M059J (cell line): ENCODE data around the gene POLN. TPM values are rescaled to one million over a fixed set of nuclear protein-coding genes. Genes with fewer than 3 reads are reported as not detected.
A peak's percentile ranks its signal among the peaks of the same experiment; 100 is the strongest.

Experiments used
- DNase-seq: peaks from one replicate; pipeline ENCODE4 v3.0.0-alpha.2; 2012; ENCODE audit warnings: low read depth
- total RNA-seq: library from RNA; depleted of rRNA; stranded (reverse); fragments of >200 nt; shearing (Covaris generic); gene quantifications from 2 replicates; pipeline ENCODE4 v1.2.3, GENCODE V29; 2014

Gene POLN
- total RNA-seq, 1 experiment from 2014 or later = 0.44 TPM

DNA sequence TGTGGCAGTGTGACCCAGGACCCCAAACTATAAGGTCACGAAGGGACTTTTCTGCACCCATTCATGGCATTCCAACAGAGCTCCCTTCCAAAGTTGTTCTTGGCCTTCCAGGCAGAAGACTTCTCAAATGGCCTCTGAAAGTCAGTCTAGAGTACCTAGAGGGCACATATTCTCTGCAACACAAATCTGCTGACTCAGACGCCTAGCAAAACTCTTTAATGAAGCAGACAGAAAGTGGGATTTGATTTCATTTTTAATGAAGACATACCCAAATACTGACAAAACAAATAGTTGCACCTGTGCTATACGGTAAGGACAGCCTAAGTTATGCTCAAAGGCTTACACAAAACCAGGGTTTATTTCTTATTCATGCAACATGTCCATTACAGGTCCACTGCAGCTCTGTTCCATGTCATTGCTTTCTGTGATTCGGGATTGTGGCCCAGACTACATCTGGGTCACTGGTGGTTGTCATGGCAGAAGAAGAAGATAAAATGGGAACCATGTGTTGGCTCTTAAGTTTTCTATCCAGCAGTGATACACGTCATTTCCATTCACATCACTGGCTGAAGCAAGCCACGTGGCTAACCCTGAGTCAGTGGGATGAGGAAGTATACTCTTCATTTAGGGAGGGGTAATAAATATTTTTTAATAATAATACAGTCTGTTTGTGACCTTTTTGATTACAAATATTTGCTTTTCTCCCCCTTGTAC is 125.1 kb downstream of the POLN start:
- DNase-seq = no peak

DNA sequence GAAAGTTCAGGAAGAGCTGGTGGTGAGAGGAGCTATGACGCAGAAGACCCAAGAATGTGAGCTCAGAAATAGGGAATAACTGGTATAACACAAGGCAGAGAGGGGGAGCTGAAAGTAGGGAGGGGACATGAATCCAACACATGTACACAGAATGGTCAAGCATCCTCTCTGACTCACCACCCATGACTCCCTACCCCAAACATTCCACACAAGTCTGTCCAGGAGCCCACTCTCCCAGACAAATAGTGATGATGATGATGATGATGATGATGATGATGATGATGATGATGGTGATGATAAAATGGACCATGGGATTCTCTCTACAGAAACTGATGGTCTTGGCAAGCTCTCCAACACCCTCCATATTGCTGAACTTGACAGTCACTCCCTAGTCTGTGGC is 136.4 kb downstream of the POLN start:
- peak; percentile 48 for DNase-seq

DNA sequence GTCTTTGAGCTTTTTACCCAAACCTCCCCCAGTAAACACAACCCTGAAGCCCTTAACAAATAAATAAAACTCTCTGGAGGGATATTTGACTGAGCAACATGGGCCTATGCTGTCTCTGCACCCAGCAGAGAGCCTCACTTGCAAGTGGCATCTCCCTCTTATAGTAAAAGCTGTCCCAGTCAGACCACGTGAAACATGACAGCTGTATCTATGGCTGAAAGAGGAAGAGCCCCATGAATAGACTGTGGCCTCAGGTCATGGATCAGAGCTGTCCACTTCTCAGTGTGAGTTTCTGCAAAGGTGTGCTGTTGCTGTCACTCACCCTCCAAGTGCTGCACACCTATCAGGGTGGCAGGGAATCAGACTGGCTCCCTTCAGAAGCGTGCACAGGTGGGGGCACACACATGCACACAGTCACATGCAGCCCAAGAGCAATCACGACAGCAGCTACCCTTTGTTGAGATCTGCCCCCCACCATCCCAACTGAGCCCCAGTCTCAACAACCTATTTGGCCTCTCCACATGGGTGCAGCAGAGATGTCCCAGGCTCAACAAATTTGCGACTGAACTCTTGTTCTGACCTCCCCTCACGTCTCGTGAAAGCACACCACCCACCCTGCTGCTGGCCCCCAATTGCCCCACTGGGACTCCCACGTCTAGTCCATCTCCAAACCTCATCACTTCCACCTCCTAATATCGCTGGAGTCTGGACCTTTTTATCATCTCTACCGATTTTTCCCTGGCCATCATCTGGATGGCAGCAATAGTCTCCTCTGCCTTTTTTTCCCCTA is 137.2 kb downstream of the POLN start:
- no peak for DNase-seq

DNA sequence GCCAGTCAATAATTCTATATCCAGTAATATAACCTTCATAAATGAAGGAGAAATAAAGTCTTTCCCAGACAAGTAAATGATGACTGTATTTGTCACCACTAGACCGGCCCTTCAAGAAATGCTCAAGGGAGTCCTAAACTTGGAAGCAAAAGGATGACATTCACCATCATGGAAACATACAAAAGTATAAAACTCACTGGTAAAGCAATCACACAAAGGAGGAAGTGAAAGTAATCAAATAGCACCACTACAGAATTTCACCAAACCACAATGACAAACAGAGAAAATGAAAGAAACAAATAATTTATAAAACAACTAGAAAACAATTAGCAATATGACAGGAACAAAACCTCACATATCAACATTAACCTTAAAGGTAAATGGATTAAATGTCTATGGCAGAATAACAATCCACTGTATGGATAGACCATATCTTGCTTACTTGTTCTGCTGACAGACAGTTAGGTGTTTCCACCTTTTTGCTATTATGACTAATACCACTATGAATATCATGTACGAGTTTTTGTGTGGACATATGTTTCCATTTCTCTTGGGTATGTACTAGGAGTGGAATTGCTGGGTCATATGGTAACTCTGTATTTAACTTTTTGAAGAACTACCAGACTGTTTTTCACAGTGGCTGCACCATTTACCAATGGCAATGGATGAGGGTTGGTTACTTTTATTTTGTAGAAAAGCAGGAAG is 137.9 kb downstream of the POLN start:
- no peak for DNase-seq

DNA sequence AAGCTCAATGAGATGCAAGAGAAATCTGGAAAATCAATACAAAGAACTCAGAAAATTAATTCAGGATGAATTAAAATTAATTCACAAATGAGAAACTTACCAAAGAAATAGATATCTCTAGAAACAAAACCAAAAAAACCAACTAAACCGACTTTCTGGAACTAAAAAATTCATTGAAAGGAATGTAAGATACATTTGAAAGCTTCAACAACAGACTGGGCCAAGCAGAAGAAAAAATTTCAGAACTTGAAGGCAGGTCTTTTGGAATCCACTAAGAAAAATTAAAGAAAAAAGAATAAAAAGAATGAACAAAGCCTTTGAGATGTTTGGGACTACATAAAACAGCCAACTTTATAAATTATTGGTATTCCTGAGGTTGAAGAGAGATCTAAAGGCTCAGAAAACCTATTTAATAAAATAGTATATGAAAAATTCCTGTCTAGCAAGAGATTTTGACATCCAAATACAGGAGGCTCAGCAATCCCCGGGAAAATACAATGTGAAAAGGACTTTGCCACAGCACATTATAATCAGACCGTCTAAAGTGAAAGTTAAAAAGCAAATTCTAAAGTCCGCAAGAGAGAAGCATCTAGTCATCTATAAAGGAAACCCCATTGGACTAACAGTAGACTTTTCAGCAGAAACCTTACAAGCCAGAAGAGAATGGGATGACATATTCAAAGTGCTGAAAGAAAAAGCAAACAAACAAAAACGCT is 138.6 kb downstream of the POLN start:
- no peak for DNase-seq

DNA sequence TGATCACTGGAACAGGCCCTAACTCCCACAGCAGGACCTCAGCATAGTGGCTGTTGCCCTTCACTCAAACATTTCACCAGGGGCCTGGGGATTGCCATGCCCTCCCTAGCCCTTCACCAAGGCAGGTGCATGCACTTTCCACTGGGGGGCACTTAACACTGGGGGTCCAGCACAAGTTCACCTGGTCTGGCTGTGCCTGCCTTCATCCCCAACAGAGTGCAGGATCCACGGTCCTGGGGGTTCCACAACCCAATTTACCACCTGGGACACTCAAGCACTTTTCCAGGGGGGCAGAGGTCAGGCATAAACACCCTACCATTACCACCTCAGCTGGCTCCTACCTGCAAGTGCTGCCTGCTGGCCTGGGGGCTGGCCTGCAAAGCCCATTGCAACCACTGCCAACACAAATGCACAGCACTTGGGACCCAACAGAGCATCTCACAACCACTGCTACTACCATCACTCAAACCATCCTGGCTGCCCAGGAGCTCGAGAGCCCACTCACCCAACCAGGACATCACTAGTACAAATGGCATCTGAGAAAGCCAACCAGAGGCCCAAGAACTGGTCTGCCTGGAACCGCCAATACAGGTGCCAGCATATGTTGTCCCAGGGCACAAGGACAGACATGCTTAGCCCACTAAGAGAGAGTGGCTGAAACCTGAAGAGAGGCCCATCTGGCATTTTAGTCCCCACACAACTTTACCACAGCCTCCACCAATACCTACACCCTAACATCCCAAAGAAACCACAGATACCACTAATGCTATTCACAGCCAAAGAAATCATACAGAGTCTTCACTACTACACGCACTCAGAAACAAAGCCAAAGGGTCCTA is 139.7 kb downstream of the POLN start:
- no peak for DNase-seq

DNA sequence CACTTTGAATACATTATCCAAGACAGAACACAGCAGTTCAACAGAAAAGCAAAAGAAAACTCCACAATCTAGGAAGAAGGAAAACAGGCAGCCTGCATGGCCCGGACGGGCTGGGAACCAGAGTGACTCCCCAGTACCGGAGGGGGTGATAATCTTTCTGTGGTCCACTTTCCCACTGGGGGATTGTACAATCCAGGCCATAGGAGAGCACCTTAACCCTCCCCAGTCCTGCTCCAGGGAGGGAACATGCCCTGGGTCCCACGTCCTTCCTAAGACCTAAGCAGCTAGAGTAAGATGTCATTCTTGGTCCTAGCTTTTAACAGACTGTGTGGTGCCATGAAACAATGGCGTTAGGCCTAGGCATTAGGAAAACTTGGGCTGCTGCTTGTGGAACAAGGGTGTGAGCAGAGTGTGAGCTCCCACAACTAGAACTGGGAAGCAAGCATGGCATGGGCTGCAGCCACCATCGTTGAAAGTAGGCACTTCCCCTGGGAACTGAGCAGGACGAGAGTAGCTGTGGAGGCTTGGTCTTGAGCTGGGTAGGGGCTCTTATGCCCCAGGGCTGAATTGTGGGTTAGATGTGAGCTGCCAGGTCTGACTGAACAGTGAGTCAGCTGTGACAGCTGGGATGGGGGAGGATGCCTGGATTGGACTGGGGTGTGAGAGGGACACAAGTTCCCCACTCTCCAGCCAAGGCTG is 140.4 kb downstream of the POLN start:
- peak; percentile 94 for DNase-seq

DNA sequence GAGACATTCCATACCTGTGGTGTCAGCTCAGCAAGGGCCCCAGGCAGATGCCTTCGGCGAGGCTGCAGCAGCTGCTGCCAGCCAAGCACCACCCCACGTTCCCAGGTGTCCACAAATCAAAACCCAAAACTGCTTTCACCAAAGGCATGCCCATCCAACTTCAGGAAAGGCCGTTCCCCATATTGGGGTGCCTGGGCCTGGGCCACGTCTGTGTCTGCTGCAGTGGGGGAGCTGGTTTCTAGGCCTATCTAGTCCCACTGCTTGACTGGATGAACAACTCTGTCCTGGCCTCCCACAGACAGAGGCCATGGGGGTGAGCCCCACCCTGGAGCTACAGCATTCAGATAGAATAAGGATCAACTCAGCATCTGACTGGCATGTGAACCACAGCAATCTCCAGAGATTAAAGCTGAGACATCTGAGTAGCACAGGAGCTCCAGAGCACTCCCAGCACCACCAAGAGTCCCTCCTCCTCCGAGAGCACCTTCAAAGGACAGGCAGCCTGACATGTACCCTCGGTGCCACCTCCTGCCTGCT is 145.8 kb downstream of the POLN start:
- DNase-seq = no peak

DNA sequence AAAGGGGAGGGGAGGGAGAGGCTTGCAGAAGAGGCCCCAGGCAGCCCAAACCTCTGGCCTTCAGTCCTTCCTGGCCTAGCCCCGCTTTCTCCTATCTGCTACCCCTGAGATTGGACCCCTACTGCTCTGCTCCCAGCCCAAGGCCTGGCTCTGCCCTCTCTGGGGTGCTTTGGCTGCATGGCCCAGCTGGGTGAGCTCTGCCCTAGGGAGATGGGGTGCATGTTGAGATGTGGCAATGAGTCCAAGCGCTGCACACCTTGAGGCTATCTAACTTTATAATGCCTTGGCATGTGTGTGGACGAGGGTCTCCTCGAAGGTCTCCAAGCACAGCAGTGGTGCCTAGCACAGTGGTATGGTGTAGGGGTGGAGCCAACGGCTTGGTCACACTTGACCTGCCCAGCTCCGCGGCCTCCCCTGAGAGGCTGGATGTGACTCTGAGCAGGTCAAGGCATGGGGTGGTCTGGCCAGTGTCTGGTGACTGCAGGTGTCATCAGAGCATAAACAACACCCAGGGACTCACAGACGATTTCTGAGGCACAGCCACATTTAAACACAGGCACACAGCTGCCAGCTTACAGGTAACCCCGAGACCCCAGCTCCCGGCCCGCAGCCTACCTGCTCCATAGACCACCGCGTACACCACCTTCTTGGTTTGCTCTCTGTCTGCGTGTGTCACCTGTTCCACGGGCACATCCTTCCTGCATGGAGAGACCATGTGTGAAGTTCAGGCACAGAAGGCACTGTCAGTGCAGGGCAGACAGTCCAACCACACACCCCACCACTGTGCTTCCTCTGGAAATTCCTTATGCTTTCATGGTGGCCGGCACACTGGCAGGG is 146.5 kb downstream of the POLN start:
- peak; percentile 89 for DNase-seq

DNA sequence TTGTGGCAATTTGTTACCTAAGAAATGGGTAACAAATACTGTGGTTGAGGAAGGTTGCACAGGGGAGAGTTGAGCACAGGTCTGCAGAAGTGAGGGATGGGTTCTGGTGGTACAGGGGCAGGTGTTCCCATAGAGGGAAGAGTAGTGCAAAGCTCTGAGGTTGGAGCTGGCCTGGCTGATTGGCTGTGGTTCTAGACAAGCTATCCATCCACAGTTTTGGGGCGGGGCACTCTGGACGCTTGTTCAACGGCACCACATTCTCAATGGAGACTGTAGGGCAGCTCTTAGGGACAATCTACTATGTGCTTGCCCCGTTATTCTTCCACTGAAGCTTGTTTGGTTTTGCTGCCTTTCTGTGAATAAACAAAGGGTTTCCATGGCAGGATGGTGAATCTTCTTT is 147.4 kb downstream of the POLN start:
- no peak for DNase-seq

DNA sequence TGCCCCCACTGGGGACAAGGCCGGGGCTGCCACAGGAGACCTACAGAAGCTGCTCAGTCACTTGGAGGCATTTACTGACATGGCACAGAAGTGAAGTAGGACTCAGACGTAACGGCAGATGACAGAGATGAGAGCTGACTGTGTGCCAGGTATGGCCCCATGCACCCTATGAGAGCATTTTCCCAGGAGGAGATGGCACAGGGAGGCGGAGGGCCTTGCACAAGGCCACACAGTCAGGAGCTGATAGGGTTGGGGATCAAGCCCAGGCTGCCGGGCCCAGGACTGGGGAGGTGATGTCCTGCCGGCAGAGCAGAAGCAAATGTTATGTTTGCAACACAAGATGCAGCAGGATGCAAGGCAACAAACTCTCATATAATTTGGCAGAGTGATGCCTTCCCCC is 148.7 kb downstream of the POLN start:
- no peak for DNase-seq

DNA sequence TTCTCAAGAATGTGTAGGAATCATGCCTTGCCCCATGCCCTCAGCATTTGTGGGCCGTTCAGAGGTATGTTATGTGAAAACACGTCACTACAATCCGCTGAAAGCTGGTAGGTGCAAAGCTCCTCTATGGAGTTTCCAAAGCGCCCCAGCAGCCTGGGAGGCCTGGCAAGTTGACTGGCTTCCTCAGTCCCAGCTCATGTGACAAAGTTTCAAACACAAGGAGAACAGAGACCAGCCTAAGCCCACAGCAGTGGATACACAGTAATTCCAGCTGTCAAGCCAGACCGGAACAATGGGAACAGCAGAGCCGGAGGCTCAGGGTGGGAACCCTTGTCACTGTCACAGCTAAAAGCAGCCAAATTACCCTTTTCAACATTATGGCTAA is 149.3 kb downstream of the POLN start:
- DNase-seq = no peak

DNA sequence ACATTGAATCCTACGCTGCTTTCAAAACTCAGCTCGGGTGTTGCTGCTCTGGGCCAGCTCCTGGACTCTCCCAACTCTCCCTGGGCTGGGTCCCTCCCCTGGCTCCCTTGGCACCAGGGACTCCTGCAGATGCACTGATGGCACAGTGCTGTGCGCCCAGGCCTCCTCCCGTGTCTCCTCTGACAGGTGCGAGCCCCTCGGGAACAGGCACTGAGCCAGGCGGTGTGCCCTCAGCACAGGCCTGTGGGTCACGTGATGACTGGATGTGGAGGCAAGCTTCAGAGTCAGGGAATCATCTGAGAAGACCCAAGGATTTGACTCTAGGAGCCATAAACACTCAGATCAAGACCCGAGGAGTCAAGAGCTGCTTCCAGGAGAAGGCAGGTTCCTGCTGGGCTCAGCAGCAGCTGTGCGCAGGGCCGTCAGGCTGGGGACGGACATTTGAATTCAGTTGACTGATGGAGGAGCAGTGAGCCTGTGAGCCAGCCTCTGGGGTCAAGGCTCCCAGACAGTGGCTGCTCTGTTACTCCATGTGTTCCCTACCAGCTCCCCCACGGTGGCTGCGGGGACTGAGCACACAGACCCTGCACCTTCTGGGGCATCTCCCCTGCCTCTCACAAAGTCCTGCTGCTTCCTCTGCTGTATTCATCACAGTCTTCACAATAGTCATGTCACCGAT is 149.8 kb downstream of the POLN start:
- DNase-seq = no peak

DNA sequence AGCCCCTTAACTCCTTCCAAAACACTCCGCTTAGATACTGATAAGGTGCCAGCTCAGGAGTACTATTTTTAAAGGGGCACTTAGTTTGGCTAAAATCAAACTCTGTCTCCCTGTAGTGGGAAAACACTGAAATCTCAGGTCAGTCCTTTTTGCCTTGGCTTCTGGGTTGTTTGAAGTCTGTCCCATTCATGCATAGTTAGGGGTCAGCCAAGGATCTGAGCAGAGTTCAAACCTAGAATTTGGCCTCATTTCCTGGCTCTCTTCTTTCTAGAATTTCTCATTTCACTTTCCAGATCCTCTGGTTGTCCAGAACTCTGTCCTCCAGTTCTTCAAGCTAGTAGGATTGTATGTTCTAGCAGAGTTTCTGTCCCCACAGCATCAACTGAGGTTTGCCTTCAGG is 151.3 kb downstream of the POLN start:
- DNase-seq = no peak

DNA sequence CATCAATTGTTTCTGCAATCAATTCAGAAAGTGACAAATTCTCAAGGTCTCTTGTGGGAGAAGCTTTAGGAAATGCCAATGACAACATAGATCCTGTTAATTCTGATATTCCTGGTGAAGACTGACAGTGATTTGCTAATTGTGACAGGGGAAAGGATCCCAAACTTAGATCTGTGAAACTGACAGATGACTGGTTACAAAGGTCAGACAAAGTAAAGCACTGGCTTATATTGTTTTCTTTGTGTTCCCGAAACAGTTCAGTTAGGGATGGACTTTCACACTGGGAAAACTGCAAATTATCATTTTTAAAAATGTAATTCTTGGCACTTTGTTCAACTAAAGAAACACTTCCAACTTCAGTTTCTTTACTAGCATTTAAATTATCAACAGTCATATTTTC is 152.7 kb downstream of the POLN start:
- no peak for DNase-seq

DNA sequence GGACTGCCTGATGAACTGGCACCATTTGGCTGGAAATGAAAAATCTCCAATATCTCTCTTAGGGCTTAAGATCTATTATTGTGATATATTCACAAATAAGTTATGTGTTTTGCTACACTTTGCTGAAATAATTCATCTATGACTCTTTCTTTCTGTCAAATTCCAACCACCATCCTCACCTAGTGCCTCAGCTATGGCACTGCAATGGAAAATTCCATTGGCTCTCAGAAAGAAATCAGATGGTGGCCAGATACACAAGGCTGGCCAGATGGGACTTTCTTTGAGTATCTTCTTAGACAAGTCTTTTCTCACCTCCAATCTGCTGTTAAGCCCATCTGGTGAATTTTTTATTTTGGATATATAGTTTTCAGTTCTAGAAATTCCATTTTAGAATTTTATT is 154.8 kb downstream of the POLN start:
- no peak for DNase-seq

DNA sequence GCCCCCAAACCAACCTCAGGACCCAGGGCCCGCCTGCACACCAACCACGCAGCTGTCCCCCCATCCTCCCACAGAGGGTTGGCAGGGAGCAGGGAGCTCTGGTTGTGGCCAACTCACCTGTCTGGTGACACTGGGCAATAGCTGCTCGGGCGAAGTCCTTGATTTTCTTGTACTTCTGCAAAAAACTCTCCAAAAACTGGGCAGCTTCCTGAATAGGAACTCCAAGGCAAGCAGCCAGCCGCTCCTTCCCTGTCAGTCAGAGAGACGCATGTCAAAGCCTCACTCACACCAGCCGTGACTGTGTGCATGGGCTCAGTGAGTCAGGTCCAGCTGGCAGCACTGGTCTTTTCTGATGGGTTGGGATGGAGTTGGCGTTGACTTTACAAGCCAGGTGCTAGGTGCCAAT is 156.4 kb downstream of the POLN start:
- DNase-seq = no peak

DNA sequence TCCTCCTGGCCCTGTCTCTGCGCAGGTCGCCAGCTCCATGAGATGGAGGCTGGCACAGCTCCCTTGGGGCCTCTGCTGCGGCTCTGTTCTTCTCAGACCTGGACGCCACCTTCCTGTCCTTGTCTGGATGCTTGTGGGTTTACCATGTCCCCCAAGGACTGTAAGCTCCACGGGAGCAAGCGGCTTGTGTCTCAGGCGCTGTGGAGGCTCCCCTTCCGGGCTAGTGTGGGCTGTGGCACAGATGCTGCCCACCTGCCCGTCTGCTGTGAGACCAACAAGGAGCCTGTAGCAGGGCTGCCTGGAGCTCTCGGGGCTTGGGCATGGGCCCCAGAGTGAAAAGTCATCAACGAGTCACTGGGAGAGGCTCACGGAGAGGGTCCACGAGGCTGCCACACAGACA is 157.6 kb downstream of the POLN start:
- no peak for DNase-seq

DNA sequence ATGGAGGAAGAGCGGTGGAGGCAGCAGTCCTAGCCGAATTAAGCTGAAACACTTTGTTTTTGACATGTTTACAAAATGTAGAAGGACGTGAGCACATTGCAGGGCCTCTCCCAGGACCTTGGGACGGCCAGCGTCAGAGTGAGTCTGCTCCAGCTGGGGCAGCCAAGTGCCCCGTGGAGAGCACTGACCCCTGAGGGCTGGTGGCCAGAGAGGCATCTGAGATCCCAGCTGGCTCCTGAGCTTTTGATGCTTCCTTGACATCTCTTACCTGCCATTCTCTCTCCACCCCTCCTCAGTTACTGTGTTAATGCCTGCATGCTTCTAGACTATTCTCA is 158.1 kb downstream of the POLN start:
- DNase-seq = no peak
